ENCODE data around the gene RPL32. TPM values are rescaled to one million over a fixed set of nuclear protein-coding genes. Genes with fewer than 3 reads are reported as not detected.

Gene RPL32
- total RNA-seq, 1 experiment from 2014 or later: 1,427 TPM

GRCh38 chr3:12833222-12834161 lies 7.9 kb downstream of the RPL32 start:
- DNase-seq (ENCODE audit: low spot score): no peak

- no peak for DNase-seq (ENCODE audit: low spot score)
Measured at GRCh38 chr3:12832350-12833221, 8.8 kb downstream of the RPL32 start.

GRCh38 chr3:12831301-12831866 lies 10.0 kb downstream of the RPL32 start:
- DNase-seq (ENCODE audit: low spot score): no peak

- no peak for DNase-seq (ENCODE audit: low spot score)
Measured at GRCh38 chr3:12830785-12831156, 10.6 kb downstream of the RPL32 start.

- no peak for DNase-seq (ENCODE audit: low spot score)
Measured at GRCh38 chr3:12829886-12830784, 11.2 kb downstream of the RPL32 start.

- DNase-seq (ENCODE audit: low spot score): no peak
Measured at GRCh38 chr3:12829404-12829803, 12.0 kb downstream of the RPL32 start.

- no peak for DNase-seq (ENCODE audit: low spot score)
Measured at GRCh38 chr3:12828751-12829150, 12.6 kb downstream of the RPL32 start.

- no peak for DNase-seq (ENCODE audit: low spot score)
Measured at GRCh38 chr3:12825156-12825555, 16.2 kb downstream of the RPL32 start.

GRCh38 chr3:12824299-12824698 lies 17.1 kb downstream of the RPL32 start:
- DNase-seq (ENCODE audit: low spot score): no peak

GRCh38 chr3:12822725-12823373 lies 18.5 kb downstream of the RPL32 start:
- DNase-seq (ENCODE audit: low spot score): peak; percentile 45

- no peak for DNase-seq (ENCODE audit: low spot score)
Measured at GRCh38 chr3:12818773-12819172, 22.6 kb downstream of the RPL32 start.

GRCh38 chr3:12818273-12818672 lies 23.1 kb downstream of the RPL32 start:
- no peak for DNase-seq (ENCODE audit: low spot score)

GRCh38 chr3:12817343-12817710 lies 24.0 kb downstream of the RPL32 start:
- no peak for DNase-seq (ENCODE audit: low spot score)

- DNase-seq (ENCODE audit: low spot score): no peak
Measured at GRCh38 chr3:12816521-12817342, 24.6 kb downstream of the RPL32 start.

- no peak for DNase-seq (ENCODE audit: low spot score)
Measured at GRCh38 chr3:12815719-12816118, 25.6 kb downstream of the RPL32 start.

- no peak for DNase-seq (ENCODE audit: low spot score)
Measured at GRCh38 chr3:12815078-12815477, 26.3 kb downstream of the RPL32 start.

- DNase-seq (ENCODE audit: low spot score): no peak
Measured at GRCh38 chr3:12813967-12814366, 27.4 kb downstream of the RPL32 start.

- no peak for DNase-seq (ENCODE audit: low spot score)
Measured at GRCh38 chr3:12812812-12813211, 28.6 kb downstream of the RPL32 start.

- no peak for DNase-seq (ENCODE audit: low spot score)
Measured at GRCh38 chr3:12810961-12811360, 30.4 kb downstream of the RPL32 start.

Measured in H4 (cell line).